ENCODE data around the gene TP53I11. TPM values are rescaled to one million over a fixed set of nuclear protein-coding genes. Genes with fewer than 3 reads are reported as not detected.

TP53I11 gene
- total RNA-seq, 4 donors from 2014 or later: 5.4 to 17.2 (median 12.8) TPM

DNA sequence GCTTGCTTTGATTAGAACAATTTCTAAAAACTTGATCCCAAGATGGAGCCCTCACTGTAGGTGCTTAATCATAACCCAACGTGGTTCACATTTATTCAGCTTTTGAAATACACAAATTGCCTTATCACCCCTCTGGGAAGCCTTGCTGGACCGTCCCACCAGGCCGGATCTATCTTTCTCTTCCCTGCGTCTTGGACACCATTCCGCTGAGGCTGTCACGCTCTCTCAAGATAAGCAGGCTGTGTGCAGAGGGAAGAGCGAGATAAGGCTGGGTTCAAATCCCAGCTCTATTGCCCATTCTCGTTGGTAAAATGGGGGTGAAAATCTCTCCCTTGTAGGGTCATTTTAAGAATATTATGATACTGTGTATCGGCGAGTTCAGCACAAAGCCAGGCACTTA is 20.5 kb upstream of the TP53I11 start:
- H3K9me3 ChIP-seq: no peaks in the 10 kb centered on the region
- H3K27me3 ChIP-seq: no peaks in the 10 kb centered on the region
- H3K4me1 ChIP-seq: no peaks in the 10 kb centered on the region
- H3K27ac ChIP-seq: no peak overlapping the region
- intact Hi-C loops (cut with DNase I; ENCODE audit: low total_unique reads): no loop called here
- no peaks in the 10 kb centered on the region for H3K36me3 ChIP-seq
- in situ Hi-C loops (cut with MboI; ENCODE audit: low sequenced_read_pairs in 4 of 4): no loop called here
- DNase-seq: no peak
- H3K4me3 ChIP-seq: no peak overlapping the region
- TF ChIP-seq, protein P1, sequence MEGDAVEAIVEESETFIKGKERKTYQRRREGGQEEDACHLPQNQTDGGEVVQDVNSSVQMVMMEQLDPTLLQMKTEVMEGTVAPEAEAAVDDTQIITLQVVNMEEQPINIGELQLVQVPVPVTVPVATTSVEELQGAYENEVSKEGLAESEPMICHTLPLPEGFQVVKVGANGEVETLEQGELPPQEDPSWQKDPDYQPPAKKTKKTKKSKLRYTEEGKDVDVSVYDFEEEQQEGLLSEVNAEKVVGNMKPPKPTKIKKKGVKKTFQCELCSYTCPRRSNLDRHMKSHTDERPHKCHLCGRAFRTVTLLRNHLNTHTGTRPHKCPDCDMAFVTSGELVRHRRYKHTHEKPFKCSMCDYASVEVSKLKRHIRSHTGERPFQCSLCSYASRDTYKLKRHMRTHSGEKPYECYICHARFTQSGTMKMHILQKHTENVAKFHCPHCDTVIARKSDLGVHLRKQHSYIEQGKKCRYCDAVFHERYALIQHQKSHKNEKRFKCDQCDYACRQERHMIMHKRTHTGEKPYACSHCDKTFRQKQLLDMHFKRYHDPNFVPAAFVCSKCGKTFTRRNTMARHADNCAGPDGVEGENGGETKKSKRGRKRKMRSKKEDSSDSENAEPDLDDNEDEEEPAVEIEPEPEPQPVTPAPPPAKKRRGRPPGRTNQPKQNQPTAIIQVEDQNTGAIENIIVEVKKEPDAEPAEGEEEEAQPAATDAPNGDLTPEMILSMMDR (IDR thresholded peaks at IDR 0.05 in 4 of 5, conservative IDR thresholded peaks at IDR 0.05 in 1 of 5): no peak
- no peak for ATAC-seq

DNA sequence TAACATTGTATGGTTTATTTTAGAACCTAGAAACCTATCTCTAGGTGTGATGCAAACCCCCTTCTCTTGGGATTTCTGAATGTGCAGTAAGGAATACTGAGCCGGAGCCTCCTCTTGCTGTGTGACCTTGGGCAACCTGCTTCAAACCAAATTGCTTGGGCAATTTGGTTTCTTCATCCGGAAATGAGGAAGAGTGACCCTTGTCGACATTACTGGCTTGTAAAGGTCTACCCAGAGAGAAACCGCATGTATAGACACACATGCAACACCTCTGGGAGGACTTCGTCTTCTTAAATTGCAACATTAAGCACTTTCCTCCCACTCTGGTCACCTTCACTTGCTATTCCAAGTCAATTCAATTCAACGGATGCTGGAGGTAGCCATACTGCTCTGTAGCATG is 19.6 kb upstream of the TP53I11 start:
- no peak overlapping the region for H3K4me3 ChIP-seq
- TF ChIP-seq, protein P1 (IDR thresholded peaks at IDR 0.05 in 4 of 5, conservative IDR thresholded peaks at IDR 0.05 in 1 of 5): no peak
- TF ChIP-seq POLR2A (IDR thresholded peaks at IDR 0.05): no peak
- H3K9me3 ChIP-seq: no peaks in the 10 kb centered on the region
- no peak for DNase-seq
- H3K27me3 ChIP-seq: no peaks in the 10 kb centered on the region
- intact Hi-C loops (cut with DNase I; ENCODE audit: low total_unique reads) (no loop called here), in situ Hi-C loops (cut with MboI; ENCODE audit: low sequenced_read_pairs in 4 of 4) (no loop called here)
- H3K27ac ChIP-seq: no peak overlapping the region
- no peak for ATAC-seq
- H3K4me1 ChIP-seq: no peaks in the 10 kb centered on the region
- no peaks in the 10 kb centered on the region for H3K36me3 ChIP-seq

DNA sequence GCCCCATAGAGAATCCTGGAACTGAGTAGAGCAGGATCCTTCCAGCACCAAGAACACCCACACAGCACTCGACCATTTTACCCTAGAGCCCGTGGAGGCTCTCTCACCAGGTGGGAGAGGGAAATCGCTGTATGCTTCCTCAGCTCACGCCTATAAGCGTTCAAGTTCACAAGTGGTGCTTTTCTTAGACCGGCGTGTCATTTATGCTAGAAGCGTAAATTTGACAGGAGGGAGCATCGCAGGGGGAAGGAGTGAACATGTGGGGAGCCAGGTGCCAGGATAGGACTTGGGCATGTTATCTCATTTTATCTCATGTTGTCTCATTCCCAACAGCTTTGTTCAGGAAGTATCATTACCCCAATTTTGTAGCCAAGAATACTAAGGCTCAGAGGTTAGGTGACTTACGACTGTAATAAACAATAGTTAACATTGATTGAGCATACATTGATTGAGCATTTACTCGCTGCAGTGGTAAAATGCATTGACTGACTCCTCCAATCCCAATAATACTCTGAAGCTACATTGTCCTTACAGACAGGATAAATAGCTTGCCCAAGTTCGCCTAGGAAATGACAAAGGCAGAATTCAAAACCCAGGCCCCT is 19.1 kb upstream of the TP53I11 start:
- in situ Hi-C loops (cut with MboI; ENCODE audit: low sequenced_read_pairs in 4 of 4): no loop called here

DNA sequence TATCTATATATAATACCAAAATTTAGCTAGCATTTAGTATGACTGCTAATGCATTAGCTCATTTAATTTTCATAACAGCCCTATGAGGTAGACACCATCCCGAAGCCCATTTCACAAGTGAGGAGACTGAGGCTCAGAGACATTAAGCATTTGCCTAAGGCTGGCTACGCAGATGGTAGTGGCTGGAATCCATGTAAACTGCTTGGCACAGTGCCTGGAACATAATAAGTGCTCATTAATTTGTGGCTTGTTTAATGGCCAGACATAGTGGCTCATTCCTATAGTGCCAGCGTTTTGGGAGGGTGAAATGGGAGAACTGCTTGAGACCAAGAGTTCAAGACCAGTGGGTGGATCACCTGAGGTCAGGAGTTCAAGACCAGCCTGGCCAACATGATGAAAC is 17.8 kb upstream of the TP53I11 start:
- ATAC-seq (no peak), DNase-seq (no peak)
- Histone ChIP-seq H3K27me3 (no peaks in the 10 kb centered on the region), H3K36me3 (no peaks in the 10 kb centered on the region), H3K27ac (no peak overlapping the region), H3K4me1 (no peaks in the 10 kb centered on the region), H3K4me3 (no peak overlapping the region), H3K9me3 (no peaks in the 10 kb centered on the region)
- TF ChIP-seq, protein P1 (IDR thresholded peaks at IDR 0.05 in 4 of 5, conservative IDR thresholded peaks at IDR 0.05 in 1 of 5): no peak
- no peak for TF ChIP-seq POLR2A (IDR thresholded peaks at IDR 0.05)
- intact Hi-C loops (cut with DNase I; ENCODE audit: low total_unique reads): no loop called here
- in situ Hi-C loops (cut with MboI; ENCODE audit: low sequenced_read_pairs in 4 of 4): no loop called here

More for the DNA sequence above, 19.1 kb upstream of the TP53I11 start:
- Histone ChIP-seq H3K9me3 (no peaks in the 10 kb centered on the region), H3K4me3 (no peak overlapping the region), H3K36me3 (no peaks in the 10 kb centered on the region), H3K4me1 (no peaks in the 10 kb centered on the region), H3K27me3 (no peaks in the 10 kb centered on the region), H3K27ac (no peak overlapping the region)
- intact Hi-C loops (cut with DNase I; ENCODE audit: low total_unique reads): no loop called here
- DNase-seq (no peak), ATAC-seq (no peak)
- TF ChIP-seq, protein P1 (IDR thresholded peaks at IDR 0.05 in 4 of 5, conservative IDR thresholded peaks at IDR 0.05 in 1 of 5): no peak
- no peak for TF ChIP-seq POLR2A (IDR thresholded peaks at IDR 0.05)

DNA sequence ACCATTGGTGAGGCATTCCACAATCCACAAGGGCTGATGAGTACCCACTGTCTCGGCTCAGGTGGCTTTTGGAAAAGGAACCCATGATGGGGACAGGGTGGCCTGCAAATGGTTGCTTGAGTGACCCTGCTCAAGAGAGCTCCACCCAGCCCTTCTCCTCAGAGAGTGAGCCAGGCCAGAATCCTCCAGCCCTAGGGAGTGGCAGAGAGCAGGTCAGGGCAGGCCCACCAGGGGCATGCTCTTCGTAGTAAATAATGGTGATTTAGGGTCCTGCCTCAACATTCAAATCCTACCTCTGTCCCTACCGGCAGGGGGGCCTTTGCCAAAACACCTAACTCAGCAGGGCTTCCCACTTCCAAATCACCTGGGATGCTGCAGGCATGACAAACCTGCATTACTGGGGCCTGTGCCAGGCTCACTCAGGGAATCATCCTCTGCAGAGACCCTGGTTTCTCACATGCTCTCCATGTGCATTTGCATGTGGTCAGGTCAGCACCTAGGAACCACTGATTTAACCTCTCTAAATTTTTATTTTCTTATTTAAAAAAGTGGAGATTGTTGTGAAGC is 17.3 kb upstream of the TP53I11 start:
- Histone ChIP-seq H3K4me1 (no peaks in the 10 kb centered on the region), H3K27me3 (no peaks in the 10 kb centered on the region), H3K27ac (no peak overlapping the region), H3K36me3 (no peaks in the 10 kb centered on the region), H3K9me3 (no peaks in the 10 kb centered on the region), H3K4me3 (no peak overlapping the region)
- intact Hi-C loops (cut with DNase I; ENCODE audit: low total_unique reads): no loop called here
- in situ Hi-C loops (cut with MboI; ENCODE audit: low sequenced_read_pairs in 4 of 4): no loop called here
- no peak for DNase-seq
- TF ChIP-seq, protein P1 (IDR thresholded peaks at IDR 0.05 in 4 of 5, conservative IDR thresholded peaks at IDR 0.05 in 1 of 5): no peak
- no peak for TF ChIP-seq POLR2A (IDR thresholded peaks at IDR 0.05)
- no peak for ATAC-seq

Measured in gastrocnemius medialis (tissue), 4 donors.